SJSA1 (cell line): ENCODE data around the gene INTS7. TPM values are rescaled to one million over a fixed set of nuclear protein-coding genes. Genes with fewer than 3 reads are reported as not detected.

Experiments
- total RNA-seq: library from RNA; depleted of rRNA; stranded (reverse); fragments of >200 nt; shearing (Covaris generic); gene quantifications from 2 replicates; pipeline ENCODE4 v1.2.3, GENCODE V29; 2014; rRNA removed

INTS7 gene
- total RNA-seq, 1 experiment from 2014 or later, result 28.8 TPM

Other genes starting within 250 kb of the INTS7 start
- 55.2 and 80.5 TPM in 2 replicates for gene LPGAT1, start 204.8 kb downstream of the INTS7 start, total RNA-seq
- 36.7 and 59.4 TPM in 2 replicates for gene DTL, start 191 bp upstream of the INTS7 start, total RNA-seq
- gene PPP2R5A, start 249.9 kb upstream of the INTS7 start, total RNA-seq, result 20.6 and 27.2 TPM in 2 replicates